Measurements from ENCODE around the gene TM4SF1. TPM values are rescaled to one million over a fixed set of nuclear protein-coding genes. Genes with fewer than 3 reads are reported as not detected.

The TM4SF1 gene, protein sequence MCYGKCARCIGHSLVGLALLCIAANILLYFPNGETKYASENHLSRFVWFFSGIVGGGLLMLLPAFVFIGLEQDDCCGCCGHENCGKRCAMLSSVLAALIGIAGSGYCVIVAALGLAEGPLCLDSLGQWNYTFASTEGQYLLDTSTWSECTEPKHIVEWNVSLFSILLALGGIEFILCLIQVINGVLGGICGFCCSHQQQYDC
- 774 and 910 TPM in 2 replicates for total RNA-seq

DNA sequence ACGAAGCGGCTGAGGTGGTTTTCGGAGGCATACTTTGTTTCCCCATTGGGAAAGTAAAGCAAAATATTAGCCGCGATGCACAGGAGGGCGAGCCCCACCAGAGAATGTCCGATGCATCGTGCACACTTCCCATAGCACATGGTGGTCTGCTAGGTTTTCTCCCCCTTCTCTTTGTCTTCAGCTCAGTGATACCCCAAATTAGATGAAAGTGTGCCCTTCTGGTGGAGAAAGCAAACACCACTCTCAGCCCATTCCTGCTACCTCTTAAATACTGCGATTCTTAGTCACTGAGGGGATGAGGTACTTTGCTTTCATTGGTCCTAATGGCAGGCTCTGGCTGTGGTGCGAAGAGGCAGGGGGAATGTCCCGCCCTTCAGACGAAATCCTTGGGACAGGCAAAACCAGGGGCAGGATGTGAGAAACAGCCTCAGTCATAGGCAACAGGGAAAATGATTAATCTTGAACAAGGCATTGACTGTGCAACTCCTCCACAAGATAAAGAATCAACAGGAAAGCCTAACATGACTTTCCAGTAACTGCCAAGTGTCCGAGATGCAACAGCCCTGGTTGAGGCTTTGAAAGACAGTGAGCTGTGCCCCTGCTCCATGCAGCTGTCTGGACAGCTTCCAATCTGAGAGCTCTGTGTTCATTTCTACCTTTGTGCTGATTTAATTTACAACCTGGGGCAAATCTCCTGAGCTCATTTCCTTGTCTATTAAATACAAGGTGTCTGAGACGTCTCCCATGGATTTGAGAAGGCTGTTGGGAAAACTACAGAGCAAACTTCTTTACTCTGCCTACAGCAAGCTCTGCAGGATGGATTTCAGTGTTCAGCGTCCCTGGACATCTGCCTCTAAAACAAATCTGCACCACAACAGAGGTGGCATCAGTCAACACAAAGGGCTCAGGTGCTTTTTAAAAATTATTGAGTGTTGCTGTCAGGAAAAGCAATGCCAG is at the start of gene TM4SF1:
Gene TM4SF1, minus strand, starts transcription at position 242 of the 957 bp plus-strand sequence. Its CDS starts 102 bp downstream, at position 140.

DNA sequence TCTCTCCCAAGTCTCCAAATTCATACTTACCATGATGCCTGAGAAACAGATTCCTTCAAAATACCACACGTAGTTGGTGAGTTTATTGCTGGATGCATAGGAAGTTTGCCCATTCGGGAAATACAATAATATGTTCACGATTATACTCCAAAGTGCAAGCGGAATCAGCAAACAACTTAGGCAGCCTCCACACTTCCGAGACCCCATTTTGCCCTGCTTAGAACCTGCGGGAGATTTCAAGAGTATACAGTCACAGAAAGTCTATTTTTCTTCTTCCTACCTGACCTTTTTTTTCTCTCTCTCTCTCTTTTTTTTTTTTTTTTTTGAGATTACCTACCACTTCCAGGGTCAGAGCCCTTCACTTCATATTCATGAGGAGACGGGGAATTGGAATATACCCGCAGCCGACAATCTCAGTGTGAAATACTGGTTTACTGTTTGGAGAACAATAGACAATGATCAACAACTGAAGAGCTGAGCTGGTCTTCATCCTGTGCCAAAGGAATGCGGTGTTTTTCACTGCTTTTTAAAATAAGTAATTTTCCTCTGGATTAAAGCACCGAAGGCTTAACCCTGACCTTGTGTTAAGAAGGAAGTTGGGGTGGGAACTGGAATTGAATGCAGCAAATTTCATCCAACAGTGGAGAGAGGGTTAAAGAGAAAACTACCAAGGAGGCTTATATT is 44.1 kb downstream of the TM4SF1 start, which contains the start of gene TM4SF18:
Gene TM4SF18, minus strand, starts transcription at position 461 of the 684 bp plus-strand sequence. Its CDS starts 254 bp downstream, at position 207.

Other genes starting within 250 kb of the TM4SF1 start
- gene HPS3, start 248.0 kb downstream of the TM4SF1 start, total RNA-seq = 10.3 and 16.0 TPM in 2 replicates
- gene CP, start 155.8 kb downstream of the TM4SF1 start, total RNA-seq = 0.28 TPM in 1 of 2 replicates, not detected in the other
- 56.6 and 75.3 TPM in 2 replicates for gene TM4SF18, start 44.0 kb downstream of the TM4SF1 start, total RNA-seq
- not detected in 2 replicates for gene TM4SF4, start 97.0 kb upstream of the TM4SF1 start, total RNA-seq

Measured in endothelial cell of coronary artery (primary cell).